HCT116 (cell line): Measurements from ENCODE around the gene WWP2.

Experiments
- ATF3 ChIP-seq: IDR thresholded peaks from 2 replicates; pipeline ENCODE4 v1.6.1; 2012
- CTCF ChIP-seq, 3 experiments: fragments of 200-600 bp in 1 of 3; sonication (generic) in 1 of 3; IDR thresholded peaks in 2 of 3; conservative IDR thresholded peaks in 1 of 3; 2 replicates each; pipeline ENCODE4 v1.5.1; 2012 to 2017; ENCODE audit warnings: low read depth in 2 of 3, low read length in 2 of 3, antibody characterized with exemption in 1 of 3, borderline replicate concordance in 1 of 3, control low read depth in 1 of 3, mild to moderate bottlenecking in 1 of 3, mixed read lengths in 1 of 3, mixed run types in 1 of 3, moderate library complexity in 1 of 3; ENCODE audit not compliant: insufficient read depth in 1 of 3
- EZH2 ChIP-seq: fragments of 200-600 bp; sonication (generic); IDR thresholded peaks from 2 replicates; pipeline ENCODE4 v1.6.1; 2017; ENCODE audit warnings: antibody characterized with exemption, mixed run types
- EZH2phosphoT487 ChIP-seq: fragments of 200-600 bp; IDR thresholded peaks from 2 replicates; pipeline ENCODE4 v1.6.1; 2018; ENCODE audit warnings: antibody characterized with exemption, borderline replicate concordance
- MAX ChIP-seq: IDR thresholded peaks from 2 replicates; pipeline ENCODE4 v1.6.1; 2012
- POLR2A ChIP-seq: IDR thresholded peaks from 2 replicates; pipeline ENCODE4 v1.7.0; 2011; ENCODE audit warnings: borderline replicate concordance; ENCODE audit not compliant: insufficient read depth, insufficient read length; ENCODE audit errors: extremely low read depth
- SP1 ChIP-seq: IDR thresholded peaks from 2 replicates; pipeline ENCODE4 v1.6.1; 2012; ENCODE audit warnings: low read depth

GRCh38 chr16:69935740-69936139, 173.6 kb downstream of the WWP2 start:
- no peak for TF ChIP-seq SP1
- TF ChIP-seq EZH2phosphoT487, result no peak
- no peak for TF ChIP-seq MAX
- no peak for TF ChIP-seq EZH2
- TF ChIP-seq CTCF (IDR thresholded peaks at IDR 0.05 in 2 of 3, conservative IDR thresholded peaks at IDR 0.05 in 1 of 3; ENCODE audit: borderline replicate concordance in 1 of 3, insufficient read depth in 1 of 3, low read depth in 2 of 3, low read length in 2 of 3), result no peak
- no peak for TF ChIP-seq ATF3
- no peak for TF ChIP-seq POLR2A
